Fibroblast of the aortic adventitia (primary cell): ENCODE measurements around the gene TSEN15. TPM values are rescaled to one million over a fixed set of nuclear protein-coding genes. Genes with fewer than 3 reads are reported as not detected.

Experiments used
- DNase-seq: peaks from one replicate; pipeline ENCODE4 v3.0.0-alpha.2; 2010; ENCODE audit warnings: low read depth
- H3K4me3 ChIP-seq: 2 replicates; pipeline ENCODE4 v1.5.1; 2011; ENCODE audit warnings: low read depth, mild to moderate bottlenecking, control low read depth, low read length, moderate library complexity
- total RNA-seq: library from RNA; depleted of rRNA; stranded (reverse); fragments of >200 nt; gene quantifications from 2 replicates; pipeline ENCODE4 v1.2.3, GENCODE V29; 2012; ENCODE audit warnings: low replicate concordance
- TF ChIP-seq, protein P1 (sequence below): IDR thresholded peaks from 2 replicates; pipeline ENCODE4 v1.5.1; 2011; ENCODE audit warnings: mild to moderate bottlenecking, low read length, control low read depth, inconsistent platforms; ENCODE audit not compliant: insufficient read depth

Gene TSEN15
- total RNA-seq, 1 donor = 65.8 TPM

DNA sequence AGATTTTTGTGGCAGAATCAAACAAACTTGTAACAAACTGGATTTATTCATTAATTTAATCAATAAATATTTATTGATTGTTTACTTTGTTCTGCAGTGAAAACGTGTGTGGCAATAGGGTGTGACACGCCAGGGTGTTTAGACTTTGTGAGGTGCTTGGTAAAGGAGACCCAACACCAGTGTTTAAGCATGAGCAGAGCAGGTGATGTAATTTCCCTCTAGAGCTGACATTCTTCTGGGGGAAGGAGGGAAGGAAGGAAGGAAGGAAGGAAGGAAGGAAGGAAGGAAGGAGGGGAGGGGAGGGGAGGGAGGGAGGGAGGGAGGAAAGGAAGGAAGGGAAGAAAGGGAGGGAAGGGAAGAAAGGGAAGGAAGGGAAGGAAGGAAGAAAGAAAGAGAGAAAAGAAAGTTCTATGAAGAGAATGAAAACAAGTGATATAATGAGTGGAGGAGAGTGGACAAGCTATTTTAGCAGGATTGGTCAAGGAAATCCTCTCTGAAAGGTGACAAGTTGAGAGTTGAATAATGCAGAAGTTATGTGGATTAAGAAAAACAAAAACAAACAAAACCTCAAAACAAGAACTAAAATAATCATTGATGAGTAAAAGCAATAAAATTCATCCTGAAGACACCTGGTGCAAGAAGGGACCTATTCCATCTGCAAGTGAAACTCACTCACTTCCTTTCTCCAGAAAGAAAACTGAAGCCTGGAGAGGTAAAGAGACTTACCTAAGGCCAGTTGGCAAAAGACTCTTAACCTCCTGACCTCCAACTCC lies 60.8 kb downstream of the TSEN15 start:
- no peak for DNase-seq
- no peak overlapping the region for H3K4me3 ChIP-seq
- TF ChIP-seq, protein P1, sequence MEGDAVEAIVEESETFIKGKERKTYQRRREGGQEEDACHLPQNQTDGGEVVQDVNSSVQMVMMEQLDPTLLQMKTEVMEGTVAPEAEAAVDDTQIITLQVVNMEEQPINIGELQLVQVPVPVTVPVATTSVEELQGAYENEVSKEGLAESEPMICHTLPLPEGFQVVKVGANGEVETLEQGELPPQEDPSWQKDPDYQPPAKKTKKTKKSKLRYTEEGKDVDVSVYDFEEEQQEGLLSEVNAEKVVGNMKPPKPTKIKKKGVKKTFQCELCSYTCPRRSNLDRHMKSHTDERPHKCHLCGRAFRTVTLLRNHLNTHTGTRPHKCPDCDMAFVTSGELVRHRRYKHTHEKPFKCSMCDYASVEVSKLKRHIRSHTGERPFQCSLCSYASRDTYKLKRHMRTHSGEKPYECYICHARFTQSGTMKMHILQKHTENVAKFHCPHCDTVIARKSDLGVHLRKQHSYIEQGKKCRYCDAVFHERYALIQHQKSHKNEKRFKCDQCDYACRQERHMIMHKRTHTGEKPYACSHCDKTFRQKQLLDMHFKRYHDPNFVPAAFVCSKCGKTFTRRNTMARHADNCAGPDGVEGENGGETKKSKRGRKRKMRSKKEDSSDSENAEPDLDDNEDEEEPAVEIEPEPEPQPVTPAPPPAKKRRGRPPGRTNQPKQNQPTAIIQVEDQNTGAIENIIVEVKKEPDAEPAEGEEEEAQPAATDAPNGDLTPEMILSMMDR = no peak

GRCh38 chr1:184113251-184113650 lies 61.7 kb downstream of the TSEN15 start:
- TF ChIP-seq, protein P1 = no peak
- DNase-seq = no peak
- H3K4me3 ChIP-seq = no peak overlapping the region

DNA sequence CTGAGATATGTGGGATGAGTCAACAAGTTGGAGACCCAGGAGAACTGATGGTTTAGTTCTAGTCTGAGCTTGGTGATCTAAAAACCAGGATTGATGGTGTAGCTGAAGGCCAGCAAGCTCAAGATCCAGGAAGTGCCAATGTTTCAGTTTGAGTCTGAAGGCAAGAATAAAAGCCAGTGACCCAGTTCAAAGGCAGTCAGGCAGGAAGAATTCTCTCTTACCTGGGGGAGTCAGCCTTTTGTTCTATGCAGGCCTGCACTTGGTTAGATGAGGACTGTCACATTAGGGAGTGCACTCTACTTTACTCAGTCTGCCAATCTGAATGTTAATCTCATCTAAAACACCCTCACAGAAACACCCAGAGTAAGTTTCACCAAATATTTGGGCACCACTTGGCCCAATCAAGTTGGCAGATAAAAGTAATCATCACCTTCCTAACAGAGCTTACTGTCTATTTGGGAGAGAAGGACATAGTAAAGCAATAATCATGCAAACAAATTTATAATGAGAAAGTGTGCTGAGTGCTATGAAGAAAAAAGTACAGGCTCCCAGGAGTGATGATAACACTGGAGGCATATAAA lies 63.4 kb downstream of the TSEN15 start:
- DNase-seq = no peak
- no peak overlapping the region for H3K4me3 ChIP-seq
- TF ChIP-seq, protein P1 = no peak

GRCh38 chr1:184116287-184116686 lies 64.8 kb downstream of the TSEN15 start:
- TF ChIP-seq, protein P1 = no peak
- no peak overlapping the region for H3K4me3 ChIP-seq
- no peak for DNase-seq

- peak; percentile 94 for DNase-seq
- TF ChIP-seq, protein P1 = no peak
- no peak overlapping the region for H3K4me3 ChIP-seq
Measured at GRCh38 chr1:184118046-184118445, 66.5 kb downstream of the TSEN15 start.

Other genes with a start within 250 kb of the TSEN15 start
- 55.1 and 100 TPM in 2 replicates for gene RGL1, start 246.6 kb upstream of the TSEN15 start, total RNA-seq
- 1.1 and 3.6 TPM in 2 replicates for gene COLGALT2, start 14.0 kb upstream of the TSEN15 start, total RNA-seq